ENCODE data around the gene CDKN2D. TPM values are rescaled to one million over a fixed set of nuclear protein-coding genes. Genes with fewer than 3 reads are reported as not detected.

CDKN2D gene
- total and polyA plus RNA-seq, 2 of the 13 experiments (the other 11 are each of a cell fraction or from before 2014, with no cell fraction given): 5.4 to 8.6 TPM

DNA sequence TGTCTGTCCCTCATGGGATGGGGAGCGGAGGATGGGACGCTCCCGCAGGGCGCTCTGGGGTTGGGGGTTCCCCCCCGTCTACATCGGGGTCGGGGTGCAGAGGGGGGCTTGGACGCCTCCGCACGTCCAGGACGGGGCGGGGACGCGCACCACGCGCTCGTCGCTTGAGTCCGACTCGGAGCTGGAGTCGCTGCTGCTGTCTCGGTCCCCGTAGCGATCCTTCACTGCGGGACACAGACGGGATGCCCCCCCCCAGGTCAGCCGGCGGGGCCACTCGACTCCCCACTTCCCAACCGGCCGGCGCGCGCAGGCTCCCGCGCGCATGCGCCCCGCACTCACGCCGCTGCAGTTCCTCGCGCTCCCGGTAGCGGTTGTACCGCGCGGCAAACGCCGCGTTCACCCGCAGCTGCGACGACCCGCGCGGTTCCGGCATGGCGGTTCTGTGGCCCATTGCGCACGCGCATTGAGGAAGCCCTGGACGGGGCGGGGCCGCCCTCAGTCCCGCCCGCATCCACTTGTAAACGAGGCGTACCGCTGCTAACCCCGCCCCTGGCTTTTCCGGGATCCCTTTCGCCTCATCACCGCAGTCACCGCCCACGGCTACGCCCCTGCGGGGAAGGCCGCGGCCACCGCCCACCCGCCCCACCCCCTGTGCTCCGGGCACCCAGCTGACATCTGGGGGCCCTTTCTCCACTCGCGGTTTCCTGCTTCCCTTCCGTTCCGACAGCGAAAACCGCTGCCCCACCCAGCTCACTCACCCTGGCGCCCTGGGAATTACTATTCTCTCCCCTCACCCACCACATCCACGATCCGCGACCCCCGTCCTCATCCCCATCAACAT is 3.0 kb downstream of the CDKN2D start, which contains the start of gene KRI1 (continued):
- TF ChIP-seq USF2 (IDR thresholded peaks at IDR 0.05; ENCODE audit: low read depth, low read length) (no peak), USF2 (CRISPR knock-in tag; IDR thresholded peaks at IDR 0.05; ENCODE audit: borderline replicate concordance) (no peak; the same call in 1 of the 2 replicates), PAWR (CRISPR knock-in tag; IDR thresholded peaks at IDR 0.05; ENCODE audit: borderline replicate concordance) (no peak), KLF9 (CRISPR knock-in tag; IDR thresholded peaks at IDR 0.05; ENCODE audit: low read depth) (peak; percentile 79; the same call in 1 of the 2 replicates), ZFP36 (IDR thresholded peaks at IDR 0.05; ENCODE audit: borderline replicate concordance, low read depth, low read length, partially characterized antibody) (no peak), REL (CRISPR knock-in tag; conservative IDR thresholded peaks at IDR 0.05) (peak; percentile 91), YEATS2 (CRISPR knock-in tag; IDR thresholded peaks at IDR 0.05; ENCODE audit: borderline replicate concordance) (peak; percentile 80; the same call in 1 of the 2 replicates), ASH2L (IDR thresholded peaks at IDR 0.05; ENCODE audit: insufficient read length, low read depth, low read length) (peak; percentile 74), KDM5A (IDR thresholded peaks at IDR 0.05; ENCODE audit: borderline replicate concordance, low read length) (no peak), SALL2 (CRISPR knock-in tag; IDR thresholded peaks at IDR 0.05) (no peak; the same call in 1 of the 2 replicates), ELF1 (CRISPR knock-in tag; IDR thresholded peaks at IDR 0.05) (peak; percentile 86)
- TF ChIP-seq, protein P1, sequence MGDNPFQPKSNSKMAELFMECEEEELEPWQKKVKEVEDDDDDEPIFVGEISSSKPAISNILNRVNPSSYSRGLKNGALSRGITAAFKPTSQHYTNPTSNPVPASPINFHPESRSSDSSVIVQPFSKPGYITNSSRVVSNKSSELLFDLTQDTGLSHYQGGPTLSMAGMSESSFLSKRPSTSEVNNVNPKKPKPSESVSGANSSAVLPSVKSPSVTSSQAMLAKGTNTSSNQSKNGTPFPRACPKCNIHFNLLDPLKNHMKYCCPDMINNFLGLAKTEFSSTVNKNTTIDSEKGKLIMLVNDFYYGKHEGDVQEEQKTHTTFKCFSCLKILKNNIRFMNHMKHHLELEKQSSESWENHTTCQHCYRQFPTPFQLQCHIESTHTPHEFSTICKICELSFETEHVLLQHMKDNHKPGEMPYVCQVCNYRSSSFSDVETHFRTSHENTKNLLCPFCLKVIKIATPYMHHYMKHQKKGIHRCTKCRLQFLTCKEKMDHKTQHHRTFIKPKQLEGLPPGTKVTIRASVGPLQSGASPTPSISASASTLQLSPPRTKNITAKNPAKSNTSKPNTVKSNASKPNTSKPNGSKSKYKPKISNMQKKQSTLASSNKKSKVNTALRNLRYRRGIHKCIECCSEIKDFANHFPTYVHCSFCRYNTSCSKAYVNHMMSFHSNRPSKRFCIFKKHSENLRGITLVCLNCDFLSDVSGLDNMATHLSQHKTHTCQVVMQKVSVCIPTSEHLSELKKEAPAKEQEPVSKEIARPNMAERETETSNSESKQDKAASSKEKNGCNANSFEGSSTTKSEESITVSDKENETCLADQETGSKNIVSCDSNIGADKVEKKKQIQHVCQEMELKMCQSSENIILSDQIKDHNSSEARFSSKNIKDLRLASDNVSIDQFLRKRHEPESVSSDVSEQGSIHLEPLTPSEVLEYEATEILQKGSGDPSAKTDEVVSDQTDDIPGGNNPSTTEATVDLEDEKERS (CRISPR knock-in tag; IDR thresholded peaks at IDR 0.05): peak; percentile 54; the same call in 1 of the 2 replicates
- TF ChIP-seq, protein P2, sequence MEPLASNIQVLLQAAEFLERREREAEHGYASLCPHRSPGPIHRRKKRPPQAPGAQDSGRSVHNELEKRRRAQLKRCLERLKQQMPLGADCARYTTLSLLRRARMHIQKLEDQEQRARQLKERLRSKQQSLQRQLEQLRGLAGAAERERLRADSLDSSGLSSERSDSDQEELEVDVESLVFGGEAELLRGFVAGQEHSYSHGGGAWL (CRISPR knock-in tag; IDR thresholded peaks at IDR 0.05): peak; percentile 96
- TF ChIP-seq, protein P3, sequence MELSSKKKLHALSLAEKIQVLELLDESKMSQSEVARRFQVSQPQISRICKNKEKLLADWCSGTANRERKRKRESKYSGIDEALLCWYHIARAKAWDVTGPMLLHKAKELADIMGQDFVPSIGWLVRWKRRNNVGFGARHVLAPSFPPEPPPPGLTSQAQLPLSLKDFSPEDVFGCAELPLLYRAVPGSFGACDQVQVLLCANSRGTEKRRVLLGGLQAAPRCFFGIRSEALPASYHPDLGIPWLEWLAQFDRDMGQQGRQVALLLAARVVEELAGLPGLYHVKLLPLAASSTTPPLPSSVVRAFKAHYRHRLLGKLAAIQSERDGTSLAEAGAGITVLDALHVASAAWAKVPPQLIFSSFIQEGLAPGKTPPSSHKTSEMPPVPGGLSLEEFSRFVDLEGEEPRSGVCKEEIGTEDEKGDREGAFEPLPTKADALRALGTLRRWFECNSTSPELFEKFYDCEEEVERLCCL (CRISPR knock-in tag; IDR thresholded peaks at IDR 0.05; ENCODE audit: borderline replicate concordance): no peak
- TF ChIP-seq, protein P4, sequence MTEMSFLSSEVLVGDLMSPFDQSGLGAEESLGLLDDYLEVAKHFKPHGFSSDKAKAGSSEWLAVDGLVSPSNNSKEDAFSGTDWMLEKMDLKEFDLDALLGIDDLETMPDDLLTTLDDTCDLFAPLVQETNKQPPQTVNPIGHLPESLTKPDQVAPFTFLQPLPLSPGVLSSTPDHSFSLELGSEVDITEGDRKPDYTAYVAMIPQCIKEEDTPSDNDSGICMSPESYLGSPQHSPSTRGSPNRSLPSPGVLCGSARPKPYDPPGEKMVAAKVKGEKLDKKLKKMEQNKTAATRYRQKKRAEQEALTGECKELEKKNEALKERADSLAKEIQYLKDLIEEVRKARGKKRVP (CRISPR knock-in tag; IDR thresholded peaks at IDR 0.05): 0 out of 4 replicates have a peak, but pooled peaks of 1 of the 2 experiments have one; percentile 60
- TF ChIP-seq, protein P5, sequence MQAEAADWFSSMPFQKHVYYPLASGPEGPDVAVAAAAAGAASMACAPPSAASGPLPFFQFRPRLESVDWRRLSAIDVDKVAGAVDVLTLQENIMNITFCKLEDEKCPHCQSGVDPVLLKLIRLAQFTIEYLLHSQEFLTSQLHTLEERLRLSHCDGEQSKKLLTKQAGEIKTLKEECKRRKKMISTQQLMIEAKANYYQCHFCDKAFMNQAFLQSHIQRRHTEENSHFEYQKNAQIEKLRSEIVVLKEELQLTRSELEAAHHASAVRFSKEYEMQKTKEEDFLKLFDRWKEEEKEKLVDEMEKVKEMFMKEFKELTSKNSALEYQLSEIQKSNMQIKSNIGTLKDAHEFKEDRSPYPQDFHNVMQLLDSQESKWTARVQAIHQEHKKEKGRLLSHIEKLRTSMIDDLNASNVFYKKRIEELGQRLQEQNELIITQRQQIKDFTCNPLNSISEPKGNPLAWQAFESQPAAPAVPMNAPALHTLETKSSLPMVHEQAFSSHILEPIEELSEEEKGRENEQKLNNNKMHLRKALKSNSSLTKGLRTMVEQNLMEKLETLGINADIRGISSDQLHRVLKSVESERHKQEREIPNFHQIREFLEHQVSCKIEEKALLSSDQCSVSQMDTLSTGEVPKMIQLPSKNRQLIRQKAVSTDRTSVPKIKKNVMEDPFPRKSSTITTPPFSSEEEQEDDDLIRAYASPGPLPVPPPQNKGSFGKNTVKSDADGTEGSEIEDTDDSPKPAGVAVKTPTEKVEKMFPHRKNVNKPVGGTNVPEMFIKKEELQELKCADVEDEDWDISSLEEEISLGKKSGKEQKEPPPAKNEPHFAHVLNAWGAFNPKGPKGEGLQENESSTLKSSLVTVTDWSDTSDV (CRISPR knock-in tag; IDR thresholded peaks at IDR 0.05): peak; percentile 98

All from HepG2 (cell line).